ENCODE measurements around the gene TIPIN.

TIPIN gene

GRCh38 chr15:66328771-66329170 is 27.7 kb downstream of the TIPIN start:
- POLR2A ChIA-PET, result no interaction called here
- TF ChIP-seq CTCF (IDR thresholded peaks at IDR 0.05; ENCODE audit: insufficient read depth, low read length, missing control alignments), result no peak
- CTCF ChIA-PET, result interaction anchor here (2.4 kb wide), 1 partner anchor 170 kb away, joined by 7 read pairs; no protein-coding TSS in a partner anchor
- no peak for DNase-seq (ENCODE audit: low read depth, low spot score)
- no peak overlapping the region for H3K4me3 ChIP-seq (ENCODE audit: low read depth, low read length)

GRCh38 chr15:66327736-66328135 is 28.7 kb downstream of the TIPIN start:
- no peak for TF ChIP-seq CTCF (IDR thresholded peaks at IDR 0.05; ENCODE audit: insufficient read depth, low read length, missing control alignments)
- no peak overlapping the region for H3K4me3 ChIP-seq (ENCODE audit: low read depth, low read length)
- DNase-seq (ENCODE audit: low read depth, low spot score), result no peak
- ChIA-PET POLR2A (no interaction called here), CTCF (interaction anchor here (2.4 kb wide), 1 partner anchor 171 kb away, joined by 7 read pairs; no protein-coding TSS in a partner anchor)

GRCh38 chr15:66326051-66326450 is 30.4 kb downstream of the TIPIN start:
- POLR2A ChIA-PET, result no interaction called here
- TF ChIP-seq CTCF (IDR thresholded peaks at IDR 0.05; ENCODE audit: insufficient read depth, low read length, missing control alignments), result no peak
- CTCF ChIA-PET, result no interaction called here
- no peak for DNase-seq (ENCODE audit: low read depth, low spot score)
- no peak overlapping the region for H3K4me3 ChIP-seq (ENCODE audit: low read depth, low read length)

- CTCF ChIA-PET, result interaction anchor here (2.3 kb wide), 1 partner anchor 175 kb away, joined by 12 read pairs; the partner anchor contains the start of gene SNAPC5
- POLR2A ChIA-PET, result no interaction called here
- TF ChIP-seq CTCF (IDR thresholded peaks at IDR 0.05; ENCODE audit: insufficient read depth, low read length, missing control alignments), result no peak
- H3K4me3 ChIP-seq (ENCODE audit: low read depth, low read length), result no peak overlapping the region
- no peak for DNase-seq (ENCODE audit: low read depth, low spot score)
Measured at GRCh38 chr15:66323312-66323928, 33.1 kb downstream of the TIPIN start.

- no peak for DNase-seq (ENCODE audit: low read depth, low spot score)
- no peak for TF ChIP-seq CTCF (IDR thresholded peaks at IDR 0.05; ENCODE audit: insufficient read depth, low read length, missing control alignments)
- no peak overlapping the region for H3K4me3 ChIP-seq (ENCODE audit: low read depth, low read length)
- CTCF ChIA-PET, result no interaction called here
- POLR2A ChIA-PET, result no interaction called here
Measured at GRCh38 chr15:66312144-66312543, 44.3 kb downstream of the TIPIN start.

- DNase-seq (ENCODE audit: low read depth, low spot score), result no peak
- CTCF ChIA-PET, result no interaction called here
Measured at GRCh38 chr15:66310786-66311185, 45.7 kb downstream of the TIPIN start.

More at GRCh38 chr15:66310786-66311185, 45.7 kb downstream of the TIPIN start:
- POLR2A ChIA-PET, result no interaction called here
- TF ChIP-seq CTCF (IDR thresholded peaks at IDR 0.05; ENCODE audit: insufficient read depth, low read length, missing control alignments), result no peak
- H3K4me3 ChIP-seq (ENCODE audit: low read depth, low read length), result no peak overlapping the region

Data from AG04449 (cell line).